ENCODE data around the gene LLGL1.

The LLGL1 gene

GRCh38 chr17:18253947-18254821, 28.7 kb downstream of the LLGL1 start:
- DNase-seq, result no peak

DNA sequence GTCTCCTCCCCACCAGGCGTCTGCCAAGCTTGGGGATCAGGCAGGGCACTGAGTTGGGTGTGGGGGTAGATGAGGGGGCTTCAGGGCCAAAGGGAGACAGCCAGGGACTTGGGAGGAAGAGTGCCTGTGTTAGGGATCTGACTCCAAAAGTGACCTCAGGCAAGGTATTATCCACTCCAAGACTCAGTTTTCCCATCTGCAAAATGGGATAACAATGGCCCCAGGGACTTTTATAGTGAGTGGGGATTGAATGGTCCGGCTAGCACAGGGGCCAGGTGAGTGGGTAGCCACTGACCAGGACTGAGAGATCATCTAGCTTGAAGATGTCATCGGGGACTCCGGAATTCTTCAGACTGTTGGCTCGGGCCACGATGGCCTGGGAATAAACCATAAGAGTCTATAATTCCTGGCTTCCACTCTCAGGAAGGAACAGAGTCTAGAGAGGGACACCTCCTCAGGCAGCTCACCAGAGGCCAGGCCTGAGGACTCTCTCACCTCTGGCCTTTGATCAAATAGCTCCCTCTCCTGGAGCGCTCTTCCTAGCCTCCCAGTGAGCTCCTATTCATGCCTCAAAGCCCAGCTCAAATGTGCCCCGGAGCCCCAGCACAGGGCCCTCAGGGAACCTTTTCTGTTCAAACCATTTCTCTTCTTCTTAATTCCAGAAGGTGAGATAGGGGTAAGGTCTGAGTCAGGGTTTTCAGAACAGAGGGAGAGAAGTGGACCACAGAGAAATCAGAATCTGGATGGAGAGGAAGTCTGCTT, 29.6 kb downstream of the LLGL1 start:
- no peak for DNase-seq

GRCh38 chr17:18256351-18256750, 30.9 kb downstream of the LLGL1 start:
- no peak for DNase-seq

DNA sequence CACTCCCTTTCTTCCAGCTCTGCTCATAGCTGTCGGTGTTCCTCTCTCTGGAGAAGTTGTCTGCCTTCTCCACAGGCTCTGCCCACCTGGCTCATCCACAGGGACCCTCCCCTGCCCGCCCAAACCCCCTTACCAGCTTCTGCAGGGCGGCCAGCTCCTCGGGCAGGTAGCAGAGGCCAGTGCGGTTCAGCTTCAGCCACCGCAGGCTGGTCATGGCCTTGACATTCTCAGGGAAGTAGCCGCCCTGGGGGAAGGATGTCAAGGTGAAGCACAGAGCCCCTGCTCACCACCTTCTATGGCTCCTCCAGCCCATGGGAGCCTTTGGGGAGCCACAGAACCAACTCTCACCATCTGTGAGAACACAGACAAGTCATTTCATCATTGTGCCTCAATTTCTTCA, 31.3 kb downstream of the LLGL1 start:
- DNase-seq, result no peak

DNA sequence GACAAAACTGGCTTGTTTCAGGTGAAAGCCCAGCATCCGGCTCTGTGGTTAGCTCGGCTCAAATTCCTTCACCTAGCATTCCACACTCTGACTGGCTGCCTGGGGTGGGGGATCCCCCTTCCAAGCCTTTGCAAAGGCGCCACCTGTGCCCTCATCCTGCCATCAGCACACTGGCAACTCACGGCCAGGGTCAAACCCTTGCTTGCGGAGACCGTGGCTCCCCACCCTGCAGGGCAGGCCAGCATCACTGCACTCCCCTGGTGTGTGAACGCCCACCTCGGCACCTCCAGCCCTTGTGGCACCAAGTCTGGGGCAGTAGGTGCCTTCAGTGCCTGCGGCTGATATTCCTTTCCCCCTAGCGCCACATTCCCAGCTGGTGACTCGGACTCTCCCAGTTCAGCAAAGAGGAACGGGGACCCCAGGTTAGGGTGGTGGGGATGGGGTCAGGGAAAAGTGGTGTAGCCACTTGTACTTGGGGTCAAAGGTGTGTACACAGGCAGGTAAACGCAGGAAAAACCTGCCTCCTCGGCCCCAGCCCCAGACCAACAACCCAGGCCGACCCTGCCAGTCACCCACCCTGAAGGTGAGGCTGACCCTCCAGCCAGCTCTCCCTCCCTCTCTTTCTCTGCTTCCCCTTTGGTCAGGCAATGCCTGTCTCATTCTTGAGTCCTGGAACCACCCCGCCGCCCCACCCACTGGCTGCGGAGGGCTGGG, 32.0 kb downstream of the LLGL1 start:
- DNase-seq, result peak in 1 of 2 donors; percentile 27

DNA sequence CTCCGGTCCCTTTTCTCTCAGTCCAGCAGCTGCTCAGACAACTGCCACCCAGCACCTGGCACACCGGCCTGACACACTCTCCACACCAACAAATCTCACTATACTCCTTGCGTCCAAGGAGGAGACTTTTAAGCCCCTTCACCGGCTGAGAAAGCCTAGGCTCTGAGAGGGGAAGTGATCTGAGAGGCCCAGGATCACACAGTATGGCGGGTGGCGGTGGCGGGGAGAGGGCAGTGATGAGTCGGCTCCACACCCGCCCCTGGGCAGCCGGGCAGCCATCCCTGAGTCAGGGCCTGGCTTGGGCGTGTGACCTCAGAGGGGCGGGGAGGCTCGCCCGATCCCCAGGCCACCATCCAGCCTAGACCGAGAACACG, 32.5 kb downstream of the LLGL1 start:
- peak; percentile 40 to 68 for DNase-seq

GRCh38 chr17:18258356-18259038, 33.1 kb downstream of the LLGL1 start, which contains the start of gene FLII:
Gene FLII, minus strand, starts transcription at chr17:18258738. Its CDS starts 48 bp downstream, at chr17:18258690.
- peak; percentile 46 to 58 for DNase-seq

GRCh38 chr17:18259621-18260331, 34.3 kb downstream of the LLGL1 start:
- DNase-seq, result no peak

DNA sequence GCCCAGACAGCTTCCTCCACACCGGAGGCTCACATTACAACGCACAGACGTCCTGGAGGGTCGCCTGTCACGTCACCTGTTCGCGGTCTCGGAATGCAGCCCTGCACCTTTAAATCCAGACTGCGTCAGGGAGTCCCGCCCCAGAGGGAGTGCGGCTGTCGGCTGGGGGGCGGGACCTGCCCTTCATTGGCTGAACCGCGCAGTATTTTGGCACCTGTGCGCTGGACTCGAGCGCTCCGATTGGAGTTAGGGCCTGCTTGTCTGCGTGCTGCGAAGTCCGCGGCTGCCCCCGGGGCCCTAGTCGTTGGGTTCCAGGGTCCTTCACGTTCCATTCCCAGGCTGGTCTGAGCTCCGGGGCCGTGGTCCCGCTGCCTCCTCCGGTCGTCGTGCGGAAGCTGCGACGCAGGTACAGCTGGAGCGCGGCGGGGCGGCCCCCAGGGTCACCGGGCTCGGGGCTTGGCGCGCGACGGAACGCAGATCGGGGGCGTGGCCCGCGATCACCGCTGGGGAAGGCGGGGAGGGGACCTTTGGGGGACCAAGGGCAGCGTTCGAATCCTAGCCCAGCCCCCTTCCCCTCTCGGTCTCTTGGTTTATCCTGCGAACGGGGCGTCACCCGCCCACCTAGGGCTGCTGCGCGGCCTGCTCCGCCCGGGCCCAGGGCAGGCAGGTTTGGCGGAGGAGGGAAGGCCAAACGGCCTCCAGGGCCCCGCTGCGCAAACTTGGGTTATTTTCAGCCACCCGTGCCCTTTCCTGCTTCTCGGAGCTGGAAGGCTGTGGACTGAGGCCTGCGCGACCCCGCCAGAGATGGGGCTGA, 35.1 kb downstream of the LLGL1 start, which contains the start of gene MIEF2:
MIEF2 (plus strand) TSS at position 331 of the 814 bp plus-strand sequence. CDS start 2,059 bp downstream, outside the sequence.
- peak; percentile 92 to 93 for DNase-seq

DNA sequence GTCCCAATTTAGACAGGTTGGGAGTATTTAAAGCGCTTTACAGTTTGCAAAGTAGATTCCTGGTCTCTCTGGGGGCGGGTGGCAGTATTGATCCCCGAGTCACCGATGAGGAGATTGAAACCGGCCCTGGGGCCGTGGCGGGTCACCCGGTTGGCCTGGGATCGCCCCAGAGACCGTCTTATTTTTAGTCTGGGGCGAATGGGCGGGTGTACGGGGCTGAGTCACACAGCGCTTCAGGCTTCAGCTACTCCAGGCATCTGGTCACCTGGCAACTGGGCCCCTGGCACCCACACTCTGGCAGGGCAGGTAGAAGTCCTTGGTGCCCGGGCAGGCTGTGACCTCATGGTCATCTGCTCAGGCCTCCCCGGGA, 35.7 kb downstream of the LLGL1 start:
- peak; percentile 17 to 38 for DNase-seq

DNA sequence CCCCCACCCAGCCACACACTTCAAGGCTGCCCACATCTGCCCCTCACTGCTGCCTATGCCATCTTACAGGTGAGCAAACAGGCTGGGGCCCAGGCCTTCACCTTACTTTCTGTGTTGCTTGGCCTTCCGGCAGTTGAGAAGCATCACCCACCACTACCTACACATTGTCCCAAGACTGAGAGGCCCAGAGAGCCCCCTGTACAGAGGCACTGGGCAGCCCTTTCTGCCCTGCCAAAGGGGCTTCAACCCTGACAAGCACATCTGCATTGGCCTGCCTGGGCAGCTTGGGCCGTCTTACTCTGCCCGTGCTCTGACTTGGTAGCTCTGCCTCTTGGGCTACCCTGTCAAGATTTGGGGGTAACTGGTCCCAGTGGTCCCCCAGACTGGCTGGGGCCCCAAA, 36.2 kb downstream of the LLGL1 start:
- no peak for DNase-seq

- DNase-seq, result no peak
Measured at GRCh38 chr17:18262111-18262510, 36.7 kb downstream of the LLGL1 start.

GRCh38 chr17:18262641-18263040, 37.2 kb downstream of the LLGL1 start:
- DNase-seq, result no peak

DNA sequence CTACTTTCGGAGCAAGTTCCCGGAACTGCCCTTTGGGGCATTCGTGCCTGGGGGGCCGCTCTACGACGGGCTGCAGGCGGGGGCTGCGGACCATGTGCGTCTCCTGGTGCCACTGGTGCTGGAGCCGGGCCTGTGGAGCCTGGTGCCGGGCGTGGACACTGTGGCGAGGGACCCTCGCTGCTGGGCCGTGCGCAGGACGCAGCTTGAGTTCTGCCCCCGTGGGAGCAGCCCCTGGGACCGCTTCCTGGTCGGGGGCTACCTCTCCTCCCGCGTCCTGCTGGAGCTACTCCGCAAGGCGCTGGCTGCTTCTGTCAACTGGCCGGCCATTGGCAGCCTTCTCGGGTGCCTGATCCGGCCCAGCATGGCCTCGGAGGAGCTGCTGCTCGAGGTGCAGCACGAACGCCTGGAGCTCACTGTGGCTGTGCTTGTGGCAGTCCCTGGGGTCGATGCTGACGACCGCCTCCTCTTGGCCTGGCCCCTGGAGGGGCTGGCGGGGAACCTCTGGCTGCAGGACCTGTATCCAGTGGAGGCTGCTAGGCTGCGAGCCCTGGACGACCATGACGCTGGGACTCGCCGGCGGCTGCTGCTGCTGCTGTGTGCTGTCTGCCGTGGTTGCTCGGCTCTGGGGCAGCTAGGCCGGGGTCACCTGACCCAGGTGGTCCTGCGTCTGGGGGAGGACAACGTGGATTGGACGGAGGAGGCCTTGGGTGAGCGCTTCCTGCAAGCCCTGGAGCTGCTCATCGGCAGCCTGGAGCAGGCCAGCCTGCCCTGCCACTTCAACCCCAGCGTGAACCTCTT, 38.6 kb downstream of the LLGL1 start:
- DNase-seq, result no peak

DNA sequence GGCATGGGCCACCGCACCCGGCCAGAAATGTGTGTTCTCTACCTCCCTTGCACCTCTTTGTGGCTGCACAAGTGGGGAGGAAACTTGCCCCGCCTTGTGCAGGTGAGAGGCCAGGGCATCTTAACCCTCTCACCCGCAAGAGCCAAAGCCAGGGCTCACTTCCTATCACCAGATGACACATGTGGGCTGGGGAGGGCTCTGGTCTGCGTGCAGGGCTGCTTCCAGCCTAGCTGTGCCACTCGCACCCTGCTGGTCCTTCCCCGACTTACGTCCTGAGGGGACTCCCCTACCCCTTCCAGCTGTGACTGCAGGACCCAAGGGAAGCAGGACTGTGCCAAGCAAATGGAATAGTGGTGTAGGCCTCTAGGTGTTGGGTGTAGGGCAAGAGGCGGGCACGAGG, 41.9 kb downstream of the LLGL1 start:
- no peak for DNase-seq

DNA sequence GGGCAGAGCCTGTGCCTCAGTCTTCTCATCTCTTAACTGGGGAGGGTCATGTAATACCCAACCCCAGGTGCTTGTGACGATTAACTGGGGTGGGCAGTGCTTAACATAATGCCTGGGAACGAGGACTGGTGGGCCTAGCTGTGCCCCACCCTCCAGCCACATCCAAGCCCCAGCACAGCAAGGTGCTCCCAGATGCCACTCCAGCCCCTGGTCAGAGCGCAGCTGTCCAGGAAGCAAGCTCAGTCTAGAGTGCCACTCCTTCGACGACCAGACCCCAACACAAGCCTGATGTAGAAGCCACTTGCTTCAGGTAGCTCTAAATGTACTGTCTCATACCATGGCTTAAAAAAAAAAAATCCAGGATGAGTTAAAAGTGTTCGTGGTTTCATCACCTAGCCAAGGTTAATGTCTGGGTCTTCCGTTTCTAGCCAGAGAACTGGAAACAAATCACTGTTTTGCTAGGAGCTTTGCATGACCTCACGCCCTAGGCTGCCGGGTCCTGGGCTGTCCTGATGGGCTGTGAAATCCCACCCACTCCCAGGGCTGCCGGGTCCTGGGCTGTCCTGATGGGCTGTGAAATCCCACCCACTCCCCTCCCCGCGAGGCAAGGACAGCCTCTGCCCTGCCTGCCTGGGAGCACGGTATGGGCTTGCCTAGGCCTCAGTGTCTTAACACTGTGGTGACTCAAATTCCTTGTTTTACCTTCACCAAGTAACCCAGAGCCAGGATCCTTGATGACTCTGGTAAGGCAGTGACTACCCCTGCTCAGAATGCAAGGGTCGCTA, 42.7 kb downstream of the LLGL1 start:
- no peak for DNase-seq

DNA sequence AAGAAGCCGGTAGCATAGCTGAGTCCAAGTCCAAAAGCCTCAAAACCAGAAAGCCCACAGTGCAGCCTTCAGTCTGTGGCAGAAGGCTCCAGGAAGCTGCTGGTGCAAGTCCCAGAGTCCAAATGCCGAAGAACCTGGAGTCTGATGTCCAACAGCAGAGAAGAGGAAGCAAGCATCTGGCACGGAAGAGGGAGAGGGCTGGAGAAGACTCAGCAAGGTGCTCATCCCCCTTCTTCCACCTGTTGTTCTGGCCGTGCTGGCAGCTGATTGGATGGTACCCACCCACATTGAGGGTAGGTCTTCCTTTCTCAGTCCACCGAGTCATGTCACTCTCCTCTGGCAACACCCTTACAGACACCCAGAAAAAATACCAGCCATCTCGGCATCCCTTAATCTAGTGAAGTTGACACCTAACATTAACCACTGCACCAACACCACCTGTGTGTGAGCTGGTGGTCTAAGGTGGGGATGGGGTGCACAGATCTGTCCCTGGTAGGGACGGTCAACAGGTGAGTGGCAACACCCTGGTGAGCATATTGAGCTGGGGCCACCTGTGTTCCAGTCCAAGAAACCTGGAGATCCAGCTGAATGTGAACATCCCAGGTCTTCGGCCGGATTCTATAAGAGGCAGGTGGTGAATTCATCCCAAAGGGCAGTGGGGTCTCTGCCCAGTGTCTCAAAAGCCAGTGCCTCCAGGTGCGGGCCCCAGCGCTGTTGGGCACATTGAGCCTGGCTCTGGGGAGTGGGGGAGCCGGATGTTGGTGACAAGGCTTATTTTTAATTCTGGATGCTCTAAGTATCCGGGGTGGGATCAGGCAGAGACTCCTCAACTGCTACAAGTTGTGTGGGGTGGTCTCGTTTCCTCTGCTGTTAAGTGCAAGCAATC, 44.9 kb downstream of the LLGL1 start:
- DNase-seq, result no peak

- no peak for DNase-seq
Measured at GRCh38 chr17:18277076-18277475, 51.6 kb downstream of the LLGL1 start.

Data from CD4-positive, alpha-beta T cell treated with Interleukin-1 beta for 1 hour (primary cell).